GM18873 (cell line): Measurements from ENCODE around the gene TREH.
"Not testable (repeated sequence)": the region's sequence is repeated elsewhere in the genome, so short reads cannot be mapped to it uniquely, and the experiment has no call there.

Experiments
- ATAC-seq: cut with Tn5 transposase; IDR thresholded peaks from one replicate; pipeline ENCODE4 v1.9.1; 2021; ENCODE audit warnings: mild to moderate bottlenecking, moderate library complexity, moderate number of reproducible peaks; ENCODE audit not compliant: unreplicated experiment, low FRiP score

TREH gene, protein sequence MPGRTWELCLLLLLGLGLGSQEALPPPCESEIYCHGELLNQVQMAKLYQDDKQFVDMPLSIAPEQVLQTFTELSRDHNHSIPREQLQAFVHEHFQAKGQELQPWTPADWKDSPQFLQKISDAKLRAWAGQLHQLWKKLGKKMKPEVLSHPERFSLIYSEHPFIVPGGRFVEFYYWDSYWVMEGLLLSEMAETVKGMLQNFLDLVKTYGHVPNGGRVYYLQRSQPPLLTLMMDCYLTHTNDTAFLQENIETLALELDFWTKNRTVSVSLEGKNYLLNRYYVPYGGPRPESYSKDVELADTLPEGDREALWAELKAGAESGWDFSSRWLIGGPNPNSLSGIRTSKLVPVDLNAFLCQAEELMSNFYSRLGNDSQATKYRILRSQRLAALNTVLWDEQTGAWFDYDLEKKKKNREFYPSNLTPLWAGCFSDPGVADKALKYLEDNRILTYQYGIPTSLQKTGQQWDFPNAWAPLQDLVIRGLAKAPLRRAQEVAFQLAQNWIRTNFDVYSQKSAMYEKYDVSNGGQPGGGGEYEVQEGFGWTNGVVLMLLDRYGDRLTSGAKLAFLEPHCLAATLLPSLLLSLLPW

DNA sequence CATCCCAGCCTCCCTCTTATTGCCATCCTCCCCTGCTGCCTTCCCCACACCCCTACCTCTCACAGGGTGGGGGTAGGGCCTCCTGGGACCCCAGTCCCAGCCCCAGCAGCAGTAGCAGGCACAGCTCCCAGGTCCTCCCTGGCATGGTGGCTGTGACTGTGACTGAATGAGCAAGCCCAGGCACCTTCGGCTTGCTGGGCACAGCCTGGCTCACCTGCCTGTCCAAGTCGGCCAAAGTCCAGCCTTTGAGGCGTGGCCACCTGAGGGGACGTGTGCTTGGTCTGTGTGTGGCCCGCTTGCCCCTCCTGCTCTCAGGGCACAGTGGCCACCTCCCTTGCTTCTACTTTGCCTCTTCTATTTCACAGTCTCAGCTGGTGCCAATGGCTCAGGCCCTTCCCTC lies at the start of gene TREH:
TREH (minus strand) TSS at position 168 of the 400 bp plus-strand sequence; CDS start at position 145, 23 bp downstream.
- no peak for ATAC-seq

DNA sequence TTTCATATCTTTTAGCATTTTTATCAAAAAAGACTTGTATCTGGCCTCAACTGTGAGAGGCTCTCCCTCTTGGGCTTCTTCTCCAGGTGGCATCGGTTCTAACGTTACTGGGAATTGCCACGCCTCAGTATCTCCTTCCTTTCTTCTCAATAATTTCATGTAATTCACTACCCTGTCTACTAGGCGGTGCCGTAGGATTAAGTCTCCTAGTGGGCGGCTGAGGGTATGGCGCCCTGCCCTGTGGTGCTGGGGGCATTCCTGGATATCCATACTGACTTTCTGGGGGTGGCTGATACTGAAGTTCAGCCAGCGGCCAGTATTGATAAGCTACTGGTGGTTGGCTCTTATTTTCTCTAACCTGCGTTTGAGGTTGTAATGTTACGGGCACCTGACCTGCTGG lies 48.7 kb upstream of the TREH start:
- ATAC-seq = not testable (repeated sequence)

DNA sequence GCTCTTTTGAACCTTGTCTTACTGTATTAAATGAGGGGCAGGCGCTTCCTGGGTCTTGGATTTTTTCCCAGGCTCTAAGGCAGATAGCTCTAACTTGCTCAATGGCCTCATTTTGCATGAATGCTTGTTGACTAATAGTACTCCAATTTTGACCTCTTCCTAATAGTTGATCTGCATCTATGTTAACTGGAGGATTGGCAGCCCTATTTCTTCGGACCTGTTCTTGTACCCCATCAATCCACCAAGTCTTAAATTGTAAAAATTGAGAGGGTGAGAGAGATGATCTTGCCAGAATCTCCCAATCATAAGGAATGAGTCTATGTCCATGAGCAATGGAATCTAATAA lies 48.2 kb upstream of the TREH start:
- not testable (repeated sequence) for ATAC-seq

DNA sequence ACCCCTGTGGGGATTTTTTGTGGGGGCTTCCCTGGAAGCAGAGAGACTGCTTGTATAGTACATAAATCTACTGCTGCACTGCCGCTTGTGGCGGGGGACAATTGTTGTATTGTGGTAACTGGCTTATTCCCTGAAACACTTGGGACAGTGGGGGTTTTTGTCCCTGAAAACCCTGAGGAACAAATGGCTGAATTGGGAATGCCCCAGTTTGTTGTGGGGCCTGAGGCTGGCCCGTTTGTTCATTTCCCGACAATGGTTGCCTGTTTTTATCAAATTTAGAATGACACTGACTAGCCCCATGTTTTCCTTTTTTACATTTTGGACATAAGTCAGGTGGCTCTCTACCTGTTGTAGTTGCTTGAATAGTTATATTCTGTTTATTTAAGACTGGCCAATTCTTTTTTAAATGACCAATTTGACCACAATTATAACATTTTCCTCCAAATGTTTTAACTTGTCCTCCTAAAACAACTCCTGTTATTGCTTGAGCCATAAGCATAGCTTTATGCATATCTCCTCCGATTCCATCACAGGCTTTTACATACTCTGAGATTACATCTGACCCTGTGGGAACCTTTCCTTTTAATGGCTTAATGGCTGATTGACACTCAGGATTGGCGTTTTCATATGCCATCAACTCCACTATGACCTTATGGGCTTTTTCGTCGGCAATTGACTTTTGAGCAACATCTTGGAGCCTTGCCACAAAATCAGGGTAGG lies 47.7 kb upstream of the TREH start:
- ATAC-seq = not testable (repeated sequence)

DNA sequence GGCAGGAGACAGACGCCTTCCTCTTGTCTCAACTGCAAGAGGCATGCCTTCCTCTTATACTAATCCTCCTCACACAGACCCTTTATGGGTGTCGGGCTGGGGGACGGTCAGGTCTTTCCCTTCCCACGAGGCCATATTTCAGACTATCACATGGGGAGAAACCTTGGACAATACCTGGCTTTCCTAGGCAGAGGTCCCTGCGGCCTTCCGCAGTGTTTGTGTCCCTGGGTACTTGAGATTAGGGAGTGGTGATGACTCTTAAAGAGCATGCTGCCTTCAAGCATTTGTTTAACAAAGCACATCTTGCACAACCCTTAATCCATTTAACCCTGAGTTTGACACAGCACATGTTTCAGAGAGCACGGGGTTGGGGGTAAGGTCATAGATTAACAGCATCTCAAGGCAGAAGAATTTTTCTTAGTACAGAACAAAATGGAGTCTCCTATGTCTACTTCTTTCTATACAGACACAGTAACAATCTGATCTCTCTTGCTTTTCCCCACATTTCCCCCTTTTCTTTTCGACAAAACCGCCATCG lies 42.1 kb upstream of the TREH start:
- not testable (repeated sequence) for ATAC-seq

DNA sequence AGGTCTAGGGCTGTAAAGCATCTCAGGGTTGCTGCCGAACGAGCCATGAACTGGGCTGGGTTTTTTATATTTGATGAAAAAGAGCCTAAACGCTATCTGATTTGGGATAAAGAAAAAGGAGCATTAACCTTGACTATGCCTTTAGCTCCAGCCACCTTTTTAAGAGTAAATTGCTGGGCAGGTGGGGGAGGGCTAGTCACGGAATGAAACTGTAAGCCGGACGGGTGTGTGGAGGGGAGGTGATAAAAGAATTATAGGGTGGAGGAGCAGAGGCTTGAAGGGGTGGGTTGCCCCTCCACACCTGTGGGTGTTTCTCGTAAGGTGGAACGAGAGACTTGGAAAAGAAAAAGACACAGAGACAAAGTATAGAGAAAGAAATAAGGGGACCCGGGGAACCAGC lies 41.3 kb upstream of the TREH start:
- not testable (repeated sequence) for ATAC-seq

DNA sequence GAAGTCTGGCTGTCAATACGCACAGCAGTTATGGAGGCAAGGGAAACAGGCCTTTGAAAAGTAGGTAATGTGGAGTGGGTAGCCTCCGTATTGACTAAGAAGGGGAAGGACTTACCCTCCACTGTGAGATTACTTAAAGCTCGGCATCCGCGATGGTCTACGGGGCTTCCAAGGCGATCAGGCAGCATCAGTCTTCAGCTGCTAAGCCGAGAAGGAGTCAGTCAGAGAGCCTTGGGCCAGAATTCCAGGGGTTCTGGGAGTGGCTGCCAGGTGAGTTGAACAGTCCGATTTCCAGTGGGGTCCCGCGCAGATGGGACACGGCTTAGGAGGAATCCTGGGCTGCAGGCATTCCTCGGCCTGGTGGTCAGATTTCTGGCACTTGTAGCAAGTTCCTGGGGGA lies 40.6 kb upstream of the TREH start:
- not testable (repeated sequence) for ATAC-seq

DNA sequence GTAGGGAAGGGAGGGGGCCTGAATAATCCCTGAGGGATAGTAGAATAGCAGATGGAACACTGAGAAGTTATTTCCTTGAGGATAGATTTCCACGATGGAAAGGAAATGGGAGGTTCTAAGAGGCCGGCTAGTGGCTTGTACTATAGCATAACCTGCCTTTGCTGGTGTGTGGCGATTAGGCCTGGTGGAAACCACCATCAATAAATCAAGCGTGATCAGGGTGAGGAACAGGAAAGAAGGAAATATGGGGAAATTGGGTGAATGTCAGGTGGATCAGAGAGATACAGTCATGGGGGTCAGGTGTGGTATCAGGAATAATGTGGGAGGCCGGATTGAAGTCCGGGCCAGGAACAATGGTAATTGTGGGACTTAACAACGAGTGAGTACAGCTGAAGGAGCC lies 39.1 kb upstream of the TREH start:
- ATAC-seq = not testable (repeated sequence)

DNA sequence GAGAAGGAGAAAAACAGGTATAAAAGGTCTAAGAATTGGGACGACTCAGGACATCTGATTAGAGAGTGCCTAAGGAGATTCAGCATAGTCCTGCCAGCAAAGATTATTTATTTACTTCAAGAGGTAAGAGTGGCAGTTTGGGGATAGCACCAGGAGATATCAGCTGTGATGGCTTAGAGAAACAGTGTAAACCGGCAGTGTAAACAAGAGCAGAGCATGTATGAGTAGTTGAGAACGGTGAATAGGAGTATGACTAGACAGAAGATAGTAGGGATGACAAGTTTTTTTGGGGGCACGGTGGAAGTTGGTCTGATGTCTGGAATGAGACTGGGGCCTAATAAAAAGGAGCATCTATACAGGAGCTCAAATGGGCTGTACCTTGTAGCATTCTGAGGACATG lies 38.3 kb upstream of the TREH start:
- ATAC-seq = not testable (repeated sequence)

DNA sequence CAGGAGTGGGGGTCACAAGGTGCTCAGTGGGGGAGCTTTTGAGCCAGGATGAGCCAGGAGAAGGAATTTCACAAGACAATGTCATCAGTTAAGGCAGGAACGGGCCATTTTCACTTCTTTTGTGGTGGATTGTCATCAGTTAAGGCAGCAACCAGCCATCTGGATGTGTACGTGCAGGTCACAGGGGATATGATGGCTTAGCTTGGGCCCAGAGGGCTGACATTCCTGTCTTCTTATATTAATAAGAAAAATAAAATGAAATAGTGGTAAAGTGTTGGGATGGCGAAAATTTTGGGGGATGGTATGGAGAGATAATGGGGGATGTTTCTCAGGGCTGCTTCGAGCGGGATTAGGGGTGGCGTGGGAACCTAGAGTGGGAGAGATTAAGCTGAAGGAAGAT lies 37.8 kb upstream of the TREH start:
- ATAC-seq = not testable (repeated sequence)

DNA sequence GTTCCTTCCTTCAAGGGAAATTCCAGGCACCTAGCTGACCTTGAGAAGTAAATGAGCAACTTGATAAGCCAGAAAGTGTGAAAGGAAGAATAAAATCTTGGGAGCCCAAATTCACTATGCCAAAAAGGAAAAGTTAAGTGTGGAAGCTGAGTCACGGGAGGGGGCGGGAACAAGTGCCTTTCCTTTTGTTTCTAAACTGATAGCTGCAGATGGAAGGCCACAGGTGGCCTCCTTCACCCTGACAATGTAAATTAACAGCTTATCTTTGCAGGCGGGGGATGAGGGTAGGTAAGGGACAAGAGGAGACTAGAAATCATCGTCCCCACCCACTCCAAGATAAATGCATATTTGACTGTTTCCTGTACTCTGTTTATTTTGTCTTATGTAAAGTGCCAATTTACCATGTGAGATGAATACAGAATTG lies 36.4 kb upstream of the TREH start:
- no peak for ATAC-seq

DNA sequence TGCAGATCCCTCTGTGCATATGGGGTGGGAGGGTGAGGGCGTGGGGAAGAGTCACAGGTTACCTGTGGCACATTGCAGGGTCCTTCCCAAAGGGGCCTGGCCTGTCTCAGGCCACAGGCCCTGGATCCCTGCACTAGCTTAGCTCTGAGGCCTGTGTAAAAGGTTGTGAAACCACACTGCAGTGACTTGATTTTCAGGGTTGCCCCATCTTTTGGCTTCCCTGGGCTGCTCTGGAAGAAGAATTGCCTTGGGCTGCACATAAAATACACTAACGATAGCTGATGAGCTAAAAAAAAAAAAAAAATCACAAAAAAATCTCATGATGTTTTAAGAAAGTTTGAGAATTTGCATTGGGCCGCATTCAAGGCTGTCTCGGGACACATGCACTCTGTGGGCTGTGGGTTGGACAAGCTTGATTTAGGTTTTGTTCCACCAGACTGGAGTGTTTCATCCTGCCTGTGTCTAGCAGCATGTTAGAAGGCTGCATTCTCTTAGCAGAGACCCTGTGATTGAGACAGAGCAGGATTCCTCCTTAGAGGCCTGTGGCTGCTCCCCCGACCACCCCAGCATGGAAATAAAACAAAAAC lies 35.9 kb upstream of the TREH start:
- ATAC-seq = no peak

DNA sequence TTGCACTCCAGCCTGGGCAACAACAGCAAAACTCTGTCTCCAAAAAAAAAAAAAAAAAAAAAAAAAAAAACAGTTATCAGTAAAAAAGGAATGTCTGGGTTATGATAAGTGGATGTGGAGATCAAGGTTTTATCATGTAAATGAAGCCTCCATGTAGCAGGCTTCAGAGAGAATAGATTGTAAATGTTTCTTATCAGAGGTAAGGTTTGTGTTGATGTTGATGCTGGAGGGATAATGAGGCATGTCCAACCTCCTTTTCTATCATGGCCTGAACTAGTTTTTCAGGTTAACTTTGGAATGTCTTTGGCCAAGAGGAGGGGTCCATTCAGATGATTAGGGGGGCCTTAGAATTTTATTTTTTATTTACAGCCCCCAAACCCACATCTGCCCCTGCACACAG lies 35.4 kb upstream of the TREH start:
- ATAC-seq = no peak

DNA sequence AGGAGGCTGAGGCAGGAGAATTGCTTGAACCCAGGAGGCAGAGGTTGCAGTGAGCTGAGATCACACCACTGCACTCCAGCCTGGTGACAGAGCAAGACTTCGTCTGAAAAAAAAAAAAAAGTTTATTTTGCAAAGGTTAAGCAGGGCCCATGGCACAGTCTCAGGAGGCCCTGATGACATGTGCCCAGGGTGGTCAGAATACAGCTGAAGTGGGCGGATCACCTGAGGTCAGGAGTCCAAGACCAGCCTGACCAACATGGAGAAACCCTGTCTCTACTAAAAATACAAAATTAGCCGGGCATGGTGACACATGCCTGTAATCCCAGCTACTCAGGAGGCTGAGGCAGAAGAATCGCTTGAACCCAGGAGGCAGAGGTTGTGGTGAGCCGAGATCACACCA lies 35.0 kb upstream of the TREH start:
- ATAC-seq = not testable (repeated sequence)

DNA sequence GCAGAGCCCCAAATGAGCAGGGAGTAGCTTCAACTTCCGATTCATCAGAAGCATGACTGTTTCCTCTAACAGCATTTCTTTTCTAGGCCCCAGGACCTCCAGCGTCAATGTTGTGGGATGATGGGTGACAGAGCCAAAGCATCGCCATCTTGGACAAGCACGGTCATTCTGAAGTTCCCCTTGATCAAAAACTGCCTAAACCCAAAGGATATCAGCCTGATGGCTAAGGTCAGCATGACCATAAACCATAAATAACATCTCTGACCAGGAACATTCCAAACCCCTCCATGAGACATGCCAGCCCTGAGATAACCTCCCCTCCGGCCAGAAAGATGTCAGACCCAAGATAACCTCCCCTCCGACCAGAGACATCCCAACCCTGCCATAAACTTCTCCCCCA lies 28.8 kb upstream of the TREH start:
- ATAC-seq = no peak

DNA sequence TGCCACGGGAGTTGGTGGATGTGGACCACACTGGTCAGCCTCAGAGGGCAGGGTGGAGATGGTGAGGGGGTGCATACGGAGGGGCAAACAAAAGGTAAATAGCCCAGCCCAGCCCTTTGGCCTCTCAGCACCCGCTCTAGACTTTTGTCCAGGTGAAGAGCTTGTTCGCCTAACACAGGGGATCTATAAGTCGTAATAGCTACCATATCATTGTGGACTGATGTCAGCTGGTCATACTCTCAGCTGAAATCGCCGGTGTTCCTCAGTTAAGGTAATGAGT lies 27.0 kb upstream of the TREH start:
- ATAC-seq = no peak

DNA sequence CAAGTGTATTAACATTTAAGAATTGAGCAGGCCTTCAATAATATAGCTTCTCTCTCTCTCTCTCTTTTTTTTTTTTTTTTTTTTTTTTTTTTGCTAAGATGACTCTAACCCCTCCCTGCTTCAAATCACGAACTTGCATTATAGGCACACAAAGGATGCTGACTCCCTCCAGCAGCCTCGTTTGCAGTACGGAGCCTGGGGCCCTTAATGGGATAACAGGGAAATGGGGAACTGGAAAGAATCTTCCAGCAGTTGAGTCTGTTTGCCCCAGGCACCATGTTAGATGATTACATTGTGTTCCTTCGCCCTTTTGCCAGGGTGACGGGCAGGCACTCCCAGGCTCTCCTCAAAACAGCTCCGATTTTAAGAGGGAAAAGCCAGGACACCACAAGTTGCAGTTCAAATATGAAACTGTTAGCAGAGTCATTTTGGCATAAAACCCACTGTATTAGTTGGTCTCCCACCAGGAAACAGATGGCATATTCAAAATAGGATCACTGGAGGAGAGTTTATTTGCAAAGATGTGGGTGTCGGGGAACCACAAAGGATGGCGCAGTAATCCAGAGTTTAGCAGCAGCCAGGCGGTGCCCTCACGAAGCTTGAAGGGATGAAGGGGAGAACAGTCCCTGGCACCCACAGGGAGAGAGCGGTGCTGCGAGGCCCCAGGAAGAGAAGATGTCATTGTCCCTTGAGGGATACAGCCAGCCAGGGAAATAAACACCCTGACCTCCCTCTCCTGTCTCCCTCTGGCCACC lies 26.5 kb upstream of the TREH start:
- no peak for ATAC-seq

DNA sequence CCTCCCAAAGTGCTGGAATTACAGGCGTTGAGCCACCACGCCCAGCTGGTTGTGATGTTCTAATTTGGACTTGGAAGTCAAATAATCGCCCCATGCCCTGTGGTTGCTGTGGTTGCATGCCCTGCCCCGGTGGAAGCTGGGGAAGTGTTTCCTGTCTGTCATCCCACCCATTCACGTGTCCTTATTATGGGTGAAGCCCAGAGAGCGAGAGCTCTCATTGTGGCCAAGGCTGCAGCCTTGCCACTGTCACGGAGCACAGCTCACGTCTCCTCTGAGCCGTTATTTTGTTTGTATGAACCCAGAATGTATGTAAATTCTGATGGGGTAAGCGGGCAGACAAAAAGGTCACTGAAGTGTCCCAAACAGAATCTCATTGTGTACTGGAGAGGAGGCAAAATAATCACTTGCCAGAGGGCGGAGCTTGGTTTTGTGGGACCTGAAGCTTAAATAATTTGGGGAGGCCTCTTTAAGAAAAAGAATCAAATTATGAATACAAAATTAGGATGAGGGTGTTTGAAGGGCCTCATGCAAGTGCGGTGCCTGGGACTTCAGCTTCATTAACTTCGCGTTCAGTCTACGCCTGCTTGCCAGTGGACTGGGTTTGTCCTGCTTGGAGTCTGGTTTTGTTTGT lies 25.8 kb upstream of the TREH start:
- ATAC-seq = no peak

DNA sequence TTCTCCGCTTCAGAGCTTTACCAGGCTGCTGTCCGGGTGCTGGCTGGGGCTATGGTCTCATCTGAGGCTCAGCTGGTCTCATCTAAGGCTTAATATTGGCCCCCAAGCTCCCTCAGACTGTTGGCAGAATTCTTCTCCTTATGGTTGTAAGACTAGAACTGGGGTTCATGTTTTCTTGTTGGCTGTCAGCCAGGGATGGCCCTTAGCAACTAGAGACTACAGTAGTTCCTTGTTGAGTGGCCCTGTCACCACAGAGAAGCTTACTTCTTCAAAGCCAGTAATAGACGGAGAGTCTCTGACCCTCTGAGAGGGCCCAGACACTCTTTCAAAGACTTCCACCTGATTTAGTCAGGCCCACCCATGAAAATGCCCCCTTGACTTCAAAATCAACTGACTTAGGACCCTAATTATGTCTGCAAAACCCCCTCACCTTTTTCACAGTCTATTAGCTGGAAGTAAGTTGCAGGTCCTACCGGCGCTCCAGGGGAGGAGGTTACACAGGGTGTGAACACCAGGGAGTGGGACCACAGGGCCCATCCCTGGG lies 24.2 kb upstream of the TREH start:
- ATAC-seq = no peak
